ENCODE results near the gene C1R. TPM values are rescaled to one million over a fixed set of nuclear protein-coding genes. Genes with fewer than 3 reads are reported as not detected.

Gene C1R
- total RNA-seq, 1 donor from 2014 or later, result 41.5 TPM

- Mint-ChIP-seq H3K9me3 (no peaks in the 10 kb centered on the region), H3K27me3 (ENCODE audit: low read depth) (no peaks in the 10 kb centered on the region), H3K4me1 (no peaks in the 10 kb centered on the region), H3K27ac (no peak overlapping the region), H3K36me3 (peaks cover 20% of the 10 kb centered on the region), H3K4me3 (no peak overlapping the region)
- DNase-seq (ENCODE audit: low spot score in 2 of 2, unreplicated experiment in 2 of 2), result no peak
- TF ChIP-seq CTCF (IDR thresholded peaks at IDR 0.05; ENCODE audit: unreplicated experiment), result no peak
Measured at GRCh38 chr12:7100239-7100638, 8.0 kb upstream of the C1R start.

- H3K4me1 Mint-ChIP-seq, result no peaks in the 10 kb centered on the region
Measured at GRCh38 chr12:7099290-7099996, 7.2 kb upstream of the C1R start.

GRCh38 chr12:7096979-7097378 lies 4.7 kb upstream of the C1R start:
- H3K36me3 Mint-ChIP-seq, result peaks cover 15% of the 10 kb centered on the region
- no peak for DNase-seq (ENCODE audit: low spot score in 2 of 2, unreplicated experiment in 2 of 2)
- H3K9me3 Mint-ChIP-seq, result no peaks in the 10 kb centered on the region
- H3K4me1 Mint-ChIP-seq, result peaks cover 5% of the 10 kb centered on the region
- no peak for TF ChIP-seq CTCF (IDR thresholded peaks at IDR 0.05; ENCODE audit: unreplicated experiment)
- no peaks in the 10 kb centered on the region for H3K27me3 Mint-ChIP-seq (ENCODE audit: low read depth)
- no peak overlapping the region for H3K4me3 Mint-ChIP-seq
- no peak overlapping the region for H3K27ac Mint-ChIP-seq

More at GRCh38 chr12:7099290-7099996, 7.2 kb upstream of the C1R start:
- no peaks in the 10 kb centered on the region for H3K9me3 Mint-ChIP-seq
- DNase-seq (ENCODE audit: low spot score in 2 of 2, unreplicated experiment in 2 of 2), result no peak
- H3K4me3 Mint-ChIP-seq, result no peak overlapping the region
- no peak for TF ChIP-seq CTCF (IDR thresholded peaks at IDR 0.05; ENCODE audit: unreplicated experiment)
- H3K27ac Mint-ChIP-seq, result no peak overlapping the region
- peaks cover 20% of the 10 kb centered on the region for H3K36me3 Mint-ChIP-seq
- no peaks in the 10 kb centered on the region for H3K27me3 Mint-ChIP-seq (ENCODE audit: low read depth)

GRCh38 chr12:7096006-7096932 lies 4.0 kb upstream of the C1R start:
- peaks cover 9% of the 10 kb centered on the region for H3K4me1 Mint-ChIP-seq
- H3K36me3 Mint-ChIP-seq, result peaks cover 15% of the 10 kb centered on the region
- no peak for TF ChIP-seq CTCF (IDR thresholded peaks at IDR 0.05; ENCODE audit: unreplicated experiment)
- H3K4me3 Mint-ChIP-seq, result no peak overlapping the region
- H3K27me3 Mint-ChIP-seq (ENCODE audit: low read depth), result no peaks in the 10 kb centered on the region
- no peak overlapping the region for H3K27ac Mint-ChIP-seq
- DNase-seq (ENCODE audit: low spot score in 2 of 2, unreplicated experiment in 2 of 2), result no peak
- H3K9me3 Mint-ChIP-seq, result no peaks in the 10 kb centered on the region

GRCh38 chr12:7093892-7094291 lies 1.6 kb upstream of the C1R start:
- Mint-ChIP-seq H3K36me3 (peaks cover 10% of the 10 kb centered on the region), H3K4me1 (peaks cover 13% of the 10 kb centered on the region), H3K9me3 (no peaks in the 10 kb centered on the region), H3K27me3 (ENCODE audit: low read depth) (no peaks in the 10 kb centered on the region), H3K4me3 (no peak overlapping the region), H3K27ac (no peak overlapping the region)
- TF ChIP-seq CTCF (IDR thresholded peaks at IDR 0.05; ENCODE audit: unreplicated experiment), result no peak
- no peak for DNase-seq (ENCODE audit: low spot score in 2 of 2, unreplicated experiment in 2 of 2)
